Measurements from ENCODE around the gene PRKAR2B.
A peak's percentile ranks its signal among the peaks of the same experiment; 100 is the strongest.

PRKAR2B gene

GRCh38 chr7:107044347-107045194, at the start of gene PRKAR2B:
PRKAR2B (plus strand) TSS chr7:107044705; CDS start chr7:107044908, 203 bp downstream.
- ChIA-PET POLR2A (no interaction called here), CTCF (no interaction called here)
- TF ChIP-seq TARDBP (IDR thresholded peaks at IDR 0.05) (no peak), CTBP1 (IDR thresholded peaks at IDR 0.05; ENCODE audit: borderline replicate concordance) (no peak), SUZ12 (IDR thresholded peaks at IDR 0.05) (no peak), ARNT (IDR thresholded peaks at IDR 0.05) (no peak), SP1 (IDR thresholded peaks at IDR 0.05) (no peak), ELF4 (IDR thresholded peaks at IDR 0.05) (no peak), ZNF384 (IDR thresholded peaks at IDR 0.05) (no peak), FOXK2 (IDR thresholded peaks at IDR 0.05) (no peak), PKNOX1 (IDR thresholded peaks at IDR 0.05) (peak; percentile 19; the same call in 1 of the 2 replicates), L3MBTL2 (conservative IDR thresholded peaks at IDR 0.05) (0 out of 2 replicates have a peak, but pooled peaks have one; percentile 21), LEF1 (IDR thresholded peaks at IDR 0.05; ENCODE audit: borderline replicate concordance) (no peak), FOXM1 (IDR thresholded peaks at IDR 0.05; ENCODE audit: borderline replicate concordance) (peak; percentile 53; the same call in 1 of the 2 replicates), FOXA1 (IDR thresholded peaks at IDR 0.05) (no peak), HDGF (IDR thresholded peaks at IDR 0.05; ENCODE audit: borderline replicate concordance) (no peak), BHLHE40 (IDR thresholded peaks at IDR 0.05; ENCODE audit: borderline replicate concordance) (no peak), NFRKB (IDR thresholded peaks at IDR 0.05) (no peak)

GRCh38 chr7:106994833-106995232, 49.7 kb upstream of the PRKAR2B start:
- TF ChIP-seq ZNF384 (IDR thresholded peaks at IDR 0.05) (no peak), SUZ12 (IDR thresholded peaks at IDR 0.05) (no peak), L3MBTL2 (conservative IDR thresholded peaks at IDR 0.05) (no peak), TARDBP (IDR thresholded peaks at IDR 0.05) (no peak), CTBP1 (IDR thresholded peaks at IDR 0.05; ENCODE audit: borderline replicate concordance) (no peak), FOXA1 (IDR thresholded peaks at IDR 0.05) (no peak), FOXK2 (IDR thresholded peaks at IDR 0.05) (no peak), FOXM1 (IDR thresholded peaks at IDR 0.05; ENCODE audit: borderline replicate concordance) (no peak), PKNOX1 (IDR thresholded peaks at IDR 0.05) (no peak), SP1 (IDR thresholded peaks at IDR 0.05) (no peak), NFRKB (IDR thresholded peaks at IDR 0.05) (no peak), ELF4 (IDR thresholded peaks at IDR 0.05) (no peak), ARNT (IDR thresholded peaks at IDR 0.05) (no peak), HDGF (IDR thresholded peaks at IDR 0.05; ENCODE audit: borderline replicate concordance) (no peak), BHLHE40 (IDR thresholded peaks at IDR 0.05; ENCODE audit: borderline replicate concordance) (no peak), LEF1 (IDR thresholded peaks at IDR 0.05; ENCODE audit: borderline replicate concordance) (no peak)
- no peak for DNase-seq (ENCODE audit: extremely low spot score)
- ChIA-PET CTCF (no interaction called here), POLR2A (no interaction called here)

More at GRCh38 chr7:107044347-107045194, at the start of gene PRKAR2B:
- peak; percentile 88 for DNase-seq (ENCODE audit: extremely low spot score)

- TF ChIP-seq FOXA1 (IDR thresholded peaks at IDR 0.05), result no peak
- TF ChIP-seq HDGF (IDR thresholded peaks at IDR 0.05; ENCODE audit: borderline replicate concordance), result no peak
- TF ChIP-seq SP1 (IDR thresholded peaks at IDR 0.05), result no peak
- TF ChIP-seq L3MBTL2 (conservative IDR thresholded peaks at IDR 0.05), result no peak
- TF ChIP-seq NFRKB (IDR thresholded peaks at IDR 0.05), result no peak
- TF ChIP-seq SUZ12 (IDR thresholded peaks at IDR 0.05), result no peak
- no peak for TF ChIP-seq BHLHE40 (IDR thresholded peaks at IDR 0.05; ENCODE audit: borderline replicate concordance)
- TF ChIP-seq FOXK2 (IDR thresholded peaks at IDR 0.05), result no peak
- no peak for TF ChIP-seq TARDBP (IDR thresholded peaks at IDR 0.05)
- TF ChIP-seq ZNF384 (IDR thresholded peaks at IDR 0.05), result no peak
- TF ChIP-seq PKNOX1 (IDR thresholded peaks at IDR 0.05), result no peak
- no peak for TF ChIP-seq CTBP1 (IDR thresholded peaks at IDR 0.05; ENCODE audit: borderline replicate concordance)
- TF ChIP-seq FOXM1 (IDR thresholded peaks at IDR 0.05; ENCODE audit: borderline replicate concordance), result no peak
- no peak for TF ChIP-seq ELF4 (IDR thresholded peaks at IDR 0.05)
- ChIA-PET POLR2A (no interaction called here), CTCF (no interaction called here)
These were observed 46.8 kb upstream of the PRKAR2B start for GRCh38 chr7:106997487-106998271.

GRCh38 chr7:106999023-106999422, 45.5 kb upstream of the PRKAR2B start:
- POLR2A ChIA-PET, result no interaction called here

More at GRCh38 chr7:106997487-106998271, 46.8 kb upstream of the PRKAR2B start:
- DNase-seq (ENCODE audit: extremely low spot score), result no peak

More at GRCh38 chr7:106999023-106999422, 45.5 kb upstream of the PRKAR2B start:
- TF ChIP-seq CTBP1 (IDR thresholded peaks at IDR 0.05; ENCODE audit: borderline replicate concordance) (no peak), L3MBTL2 (conservative IDR thresholded peaks at IDR 0.05) (no peak), BHLHE40 (IDR thresholded peaks at IDR 0.05; ENCODE audit: borderline replicate concordance) (no peak), SP1 (IDR thresholded peaks at IDR 0.05) (no peak), HDGF (IDR thresholded peaks at IDR 0.05; ENCODE audit: borderline replicate concordance) (no peak), ELF4 (IDR thresholded peaks at IDR 0.05) (no peak), FOXA1 (IDR thresholded peaks at IDR 0.05) (no peak), SUZ12 (IDR thresholded peaks at IDR 0.05) (no peak), FOXM1 (IDR thresholded peaks at IDR 0.05; ENCODE audit: borderline replicate concordance) (no peak), ZNF384 (IDR thresholded peaks at IDR 0.05) (no peak), NFRKB (IDR thresholded peaks at IDR 0.05) (no peak), TARDBP (IDR thresholded peaks at IDR 0.05) (no peak), PKNOX1 (IDR thresholded peaks at IDR 0.05) (no peak), ARNT (IDR thresholded peaks at IDR 0.05) (no peak), FOXK2 (IDR thresholded peaks at IDR 0.05) (no peak), LEF1 (IDR thresholded peaks at IDR 0.05; ENCODE audit: borderline replicate concordance) (no peak)
- CTCF ChIA-PET, result no interaction called here
- no peak for DNase-seq (ENCODE audit: extremely low spot score)

All from HEK293T (cell line).